Ovary (tissue), 9 donors: ENCODE measurements around the gene BBS1. TPM values are rescaled to one million over a fixed set of nuclear protein-coding genes. Genes with fewer than 3 reads are reported as not detected.

Experiments used
- DNase-seq, 5 donors: peaks; one replicate each; pipeline ENCODE4 v3.0.0-alpha.2; 2019 to 2020
- H3K27ac ChIP-seq, 2 donors: fragments of 200-600 bp; one replicate each; pipeline versions ENCODE4 v1.5.1 to v1.8.0; 2019 to 2022
- H3K27me3 ChIP-seq: fragments of 200-600 bp; one replicate; pipeline ENCODE4 v1.8.0; 2022
- H3K36me3 ChIP-seq: fragments of 200-600 bp; sonication (generic); one replicate; pipeline ENCODE4 v1.5.1; 2019
- H3K4me1 ChIP-seq: one replicate; pipeline ENCODE4 v1.8.1; 2013; ENCODE audit warnings: mild to moderate bottlenecking, moderate library complexity; ENCODE audit not compliant: insufficient read depth
- H3K4me3 ChIP-seq: fragments of 200-600 bp; sonication (generic); one replicate; pipeline ENCODE4 v1.5.1; 2017
- H3K9me3 ChIP-seq, 2 donors: fragments of 200-600 bp in 1 of 2; sonication (generic) in 1 of 2; one replicate each; pipeline versions ENCODE4 v1.5.1 to v1.8.1; 2013 to 2019; ENCODE audit warnings: mild to moderate bottlenecking in 1 of 2, moderate library complexity in 1 of 2
- EP300 ChIP-seq: sonication (generic); formaldehyde crosslinking; IDR thresholded peaks from one replicate; pipeline ENCODE4 v1.6.1; 2017; ENCODE audit warnings: antibody characterized with exemption
- POLR2A ChIP-seq: fragments of 450-650 bp; IDR thresholded peaks from one replicate; pipeline ENCODE4 v1.6.1; 2017; ENCODE audit warnings: antibody characterized with exemption, mild to moderate bottlenecking, moderate library complexity
- WGBS, 3 donors: extraction: QIAGEN DNeasy Blood & Tissue Kit in 1 of 3; methylation state at CpG; one replicate each; pipeline versions ENCODE4 v1.1.5 to v1.1.7; 2013 to 2017; 5-methylcytosine and 5-hydroxymethylcytosine counted together
- intact Hi-C, 4 donors: fragments of 100-400 bp; cut with DNase I; formaldehyde crosslinking; loops; one replicate each; pipeline versions ENCODE4 v1.11.0 to v1.15.1; 2022 to 2023
- polyA plus RNA-seq, 2 donors: library from polyadenylated mRNA; stranded (reverse); fragments of 200-250 nt in 1 of 2; fragments of 350-450 nt in 1 of 2; fragmentation: Illumina TruSeq in 1 of 2; extraction: RNeasy Lipid Tissue Mini Kit (QIAGEN cat#74804) in 1 of 2; gene quantifications; one replicate each; pipeline ENCODE4 v1.2.3, GENCODE V29; 2013 to 2014
- total RNA-seq, 7 donors: library from RNA; depleted of rRNA in 2 of 7; stranded (reverse); fragments of >200 nt in 2 of 7; fragmentation: NEBNext Ultra II Directional in 3 of 7; extraction: Animal tissue kit (Norgen Biotek cat#: 25700) in 3 of 7; gene quantifications; one replicate each; pipeline versions ENCODE4 v1.1.0 to v1.2.4, GENCODE V29; 2016 to 2023
- TF ChIP-seq, protein P1 (sequence below), 3 donors: fragments of 450-650 bp in 2 of 3; fragments of 200-600 bp in 1 of 3; IDR thresholded peaks; one replicate each; pipeline versions ENCODE4 v1.5.1 to v1.8.0; 2016 to 2022; ENCODE audit warnings: antibody characterized with exemption in 3 of 3, mild to moderate bottlenecking in 1 of 3
- donor health status: DM: no; HTN: no; CAD: no; lungs with moderate emphysema.
- donor health status: DM: no; HTN: no; CAD: no.
- donor health status: Bipolar disorder and iron deficiency.
- donor health status: DM: yes; HTN: yes; CAD: no.
- donor health status: DM: no; HTN: no; CAD: no.
- donor health status: DM: yes; HTN: yes; CAD: no.

BBS1 gene
- total and polyA plus RNA-seq, 9 donors: 33.8 to 78.3 (median 67.2) TPM

DNA sequence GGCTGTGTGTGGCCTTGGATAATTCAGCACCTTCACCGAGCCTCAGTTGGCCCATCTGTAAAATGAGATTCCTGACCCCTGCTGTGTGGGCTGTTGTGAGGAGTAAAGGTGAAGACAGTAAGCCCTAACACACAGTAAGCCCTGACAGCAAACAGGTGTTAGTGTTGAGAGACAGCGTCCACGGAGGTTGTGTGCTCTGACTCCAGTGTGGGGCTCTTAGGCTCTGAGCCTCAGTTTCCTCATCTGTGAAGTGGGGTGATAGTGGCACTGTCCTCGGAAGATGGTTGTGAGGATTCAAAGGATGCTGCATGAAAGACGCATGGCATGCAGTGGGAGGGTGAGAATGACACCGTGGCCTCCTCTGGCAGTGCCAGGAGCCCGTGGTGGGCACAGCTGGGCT is 16.0 kb upstream of the BBS1 start:
- Histone ChIP-seq H3K4me1 (no peaks in the 10 kb centered on the region), H3K9me3 (no peaks in the 10 kb centered on the region), H3K27me3 (no peaks in the 10 kb centered on the region), H3K27ac (no peak overlapping the region), H3K4me3 (no peak overlapping the region), H3K36me3 (no peaks in the 10 kb centered on the region)
- 73 to 80% (median 74%) methylated on average over 7 of the region's 7 CpGs for WGBS, 3 donors
- TF ChIP-seq POLR2A (no peak), EP300 (no peak)
- intact Hi-C loops: no loop called here
- DNase-seq: no peak

DNA sequence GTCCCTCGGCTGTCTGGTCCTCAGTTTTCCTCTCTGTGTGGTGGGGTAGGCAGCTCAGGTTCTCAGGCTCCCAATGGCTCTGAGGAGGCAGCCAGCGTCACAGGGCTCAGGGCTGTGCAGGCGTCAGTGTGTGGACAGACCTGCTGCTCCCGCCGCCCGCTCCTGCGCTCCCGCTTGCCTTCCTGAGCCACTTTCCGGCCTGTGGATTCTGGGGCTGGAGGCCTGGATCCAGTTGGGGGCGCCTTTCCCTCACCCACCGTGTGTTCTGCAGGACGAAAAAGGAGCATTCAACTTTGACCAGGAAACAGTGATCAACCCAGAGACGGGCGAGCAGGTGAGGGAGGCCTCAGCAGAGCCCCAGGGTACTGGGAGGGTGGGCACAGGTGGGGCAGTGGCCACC is 15.5 kb upstream of the BBS1 start:
- H3K36me3 ChIP-seq: no peaks in the 10 kb centered on the region
- WGBS, 3 donors: 85 to 90% (median 89%) methylated on average over 14 of the region's 14 CpGs

DNA sequence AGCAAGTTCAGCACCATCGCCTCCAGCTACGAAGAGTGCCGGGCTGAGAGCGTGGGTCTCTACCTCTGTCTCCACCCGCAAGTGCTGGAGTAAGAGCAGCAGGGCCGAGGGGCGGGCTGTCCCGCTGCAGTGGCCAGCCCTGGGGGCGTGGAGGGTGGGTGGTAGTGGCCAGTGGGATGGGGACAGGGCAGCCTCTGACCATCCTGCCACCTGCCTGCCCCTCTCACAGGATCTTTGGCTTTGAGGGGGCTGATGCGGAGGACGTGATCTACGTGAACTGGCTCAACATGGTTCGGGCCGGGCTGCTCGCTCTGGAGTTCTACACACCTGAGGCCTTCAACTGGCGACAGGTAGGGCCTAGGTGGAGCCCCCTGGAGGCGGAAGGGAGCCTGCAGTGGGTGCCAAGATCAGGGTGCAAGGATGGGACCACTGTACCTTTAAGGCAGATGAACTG is 15.0 kb upstream of the BBS1 start:
- no peaks in the 10 kb centered on the region for H3K9me3 ChIP-seq
- H3K4me1 ChIP-seq: no peaks in the 10 kb centered on the region
- no peak overlapping the region for H3K4me3 ChIP-seq
- WGBS, 3 donors: 87 to 94% (median 94%) methylated on average over 17 of the region's 17 CpGs
- no peaks in the 10 kb centered on the region for H3K36me3 ChIP-seq
- DNase-seq: no peak
- intact Hi-C loops: no loop called here
- H3K27me3 ChIP-seq: no peaks in the 10 kb centered on the region
- no peak for TF ChIP-seq EP300
- no peak overlapping the region for H3K27ac ChIP-seq

More for the DNA sequence above, 15.5 kb upstream of the BBS1 start:
- Histone ChIP-seq H3K27ac (no peak overlapping the region), H3K4me3 (no peak overlapping the region), H3K4me1 (no peaks in the 10 kb centered on the region), H3K9me3 (no peaks in the 10 kb centered on the region), H3K27me3 (no peaks in the 10 kb centered on the region)
- DNase-seq: no peak
- no peak for TF ChIP-seq EP300
- TF ChIP-seq, protein P1, sequence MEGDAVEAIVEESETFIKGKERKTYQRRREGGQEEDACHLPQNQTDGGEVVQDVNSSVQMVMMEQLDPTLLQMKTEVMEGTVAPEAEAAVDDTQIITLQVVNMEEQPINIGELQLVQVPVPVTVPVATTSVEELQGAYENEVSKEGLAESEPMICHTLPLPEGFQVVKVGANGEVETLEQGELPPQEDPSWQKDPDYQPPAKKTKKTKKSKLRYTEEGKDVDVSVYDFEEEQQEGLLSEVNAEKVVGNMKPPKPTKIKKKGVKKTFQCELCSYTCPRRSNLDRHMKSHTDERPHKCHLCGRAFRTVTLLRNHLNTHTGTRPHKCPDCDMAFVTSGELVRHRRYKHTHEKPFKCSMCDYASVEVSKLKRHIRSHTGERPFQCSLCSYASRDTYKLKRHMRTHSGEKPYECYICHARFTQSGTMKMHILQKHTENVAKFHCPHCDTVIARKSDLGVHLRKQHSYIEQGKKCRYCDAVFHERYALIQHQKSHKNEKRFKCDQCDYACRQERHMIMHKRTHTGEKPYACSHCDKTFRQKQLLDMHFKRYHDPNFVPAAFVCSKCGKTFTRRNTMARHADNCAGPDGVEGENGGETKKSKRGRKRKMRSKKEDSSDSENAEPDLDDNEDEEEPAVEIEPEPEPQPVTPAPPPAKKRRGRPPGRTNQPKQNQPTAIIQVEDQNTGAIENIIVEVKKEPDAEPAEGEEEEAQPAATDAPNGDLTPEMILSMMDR (IDR thresholded peaks at IDR 0.05): no peak
- TF ChIP-seq POLR2A: no peak
- intact Hi-C loops: no loop called here

DNA sequence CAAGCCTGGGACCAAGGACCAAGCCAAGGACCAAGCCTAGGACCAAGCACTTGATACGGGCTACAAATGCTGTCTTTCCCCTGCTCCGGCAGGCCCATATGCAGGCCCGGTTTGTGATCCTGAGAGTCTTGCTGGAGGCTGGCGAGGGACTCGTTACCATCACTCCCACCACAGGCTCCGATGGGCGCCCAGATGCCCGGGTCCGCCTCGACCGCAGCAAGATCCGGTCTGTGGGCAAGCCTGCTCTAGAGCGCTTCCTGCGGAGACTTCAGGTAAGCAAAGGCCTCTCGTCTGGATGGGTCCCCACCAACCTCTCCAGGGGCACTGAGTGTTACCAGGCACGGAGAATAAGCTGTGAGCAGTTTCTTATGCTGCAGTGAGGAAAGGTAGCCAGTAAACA is 13.2 kb upstream of the BBS1 start:
- no peaks in the 10 kb centered on the region for H3K27me3 ChIP-seq
- no peak for DNase-seq
- no peak overlapping the region for H3K4me3 ChIP-seq
- H3K9me3 ChIP-seq: no peaks in the 10 kb centered on the region
- no peaks in the 10 kb centered on the region for H3K4me1 ChIP-seq
- TF ChIP-seq EP300 (no peak), POLR2A (no peak)
- TF ChIP-seq, protein P1 (IDR thresholded peaks at IDR 0.05): no peak
- WGBS, 3 donors: 95 to 96% (median 96%) methylated on average over 16 of the region's 16 CpGs
- no peaks in the 10 kb centered on the region for H3K36me3 ChIP-seq
- intact Hi-C loops: no loop called here
- H3K27ac ChIP-seq: no peak overlapping the region

DNA sequence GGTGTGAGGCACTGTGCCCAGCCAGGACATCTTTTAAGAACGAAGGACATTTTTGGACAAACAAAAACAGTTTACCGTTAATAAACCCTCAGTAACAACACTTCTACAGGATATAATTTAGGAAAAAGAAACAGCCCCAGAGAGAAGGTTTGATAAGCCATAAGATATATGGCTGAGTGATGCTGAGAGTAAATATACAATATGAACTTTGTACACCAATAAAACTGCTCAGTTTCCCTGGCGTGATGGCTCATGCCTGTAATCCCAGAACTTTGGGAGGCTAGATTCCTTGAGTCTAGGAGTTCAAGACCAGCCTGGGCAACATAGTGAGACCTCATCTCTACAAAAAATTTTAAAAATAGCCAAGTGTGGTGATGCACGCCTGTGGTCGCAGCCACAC is 11.9 kb upstream of the BBS1 start:
- 83 to 89% (median 86%) methylated on average over 5 of the region's 5 CpGs for WGBS, 3 donors
- TF ChIP-seq EP300 (no peak), POLR2A (no peak)
- TF ChIP-seq, protein P1 (IDR thresholded peaks at IDR 0.05): no peak
- no peak for DNase-seq
- Histone ChIP-seq H3K36me3 (no peaks in the 10 kb centered on the region), H3K27ac (no peak overlapping the region), H3K9me3 (no peaks in the 10 kb centered on the region), H3K27me3 (no peaks in the 10 kb centered on the region), H3K4me1 (no peaks in the 10 kb centered on the region), H3K4me3 (no peak overlapping the region)
- intact Hi-C loops: no loop called here
